ENCODE data around the gene TUBGCP3. TPM values are rescaled to one million over a fixed set of nuclear protein-coding genes. Genes with fewer than 3 reads are reported as not detected.

The TUBGCP3 gene
- total RNA-seq, 1 experiment from 2014 or later = 13.7 TPM

GRCh38 chr13:112448621-112449544, 139.1 kb downstream of the TUBGCP3 start:
- Mint-ChIP-seq H3K27ac (ENCODE audit: unreplicated experiment) (no peak overlapping the region), H3K27me3 (ENCODE audit: unreplicated experiment) (peaks cover 32% of the 10 kb centered on the region), H3K4me1 (ENCODE audit: low read depth, unreplicated experiment) (no peaks in the 10 kb centered on the region), H3K9me3 (ENCODE audit: low read depth, unreplicated experiment) (no peaks in the 10 kb centered on the region), H3K4me3 (ENCODE audit: low read depth, unreplicated experiment) (no peak overlapping the region), H3K36me3 (ENCODE audit: insufficient read depth, unreplicated experiment) (no peaks in the 10 kb centered on the region)
- intact Hi-C loops (cut with micrococcal nuclease; ENCODE audit: unreplicated experiment) = no loop called here
- CTCF ChIA-PET = no interaction called here
- DNase-seq = no peak
- no TSS peak for BruUV-seq (replicated peaks)
- TF ChIP-seq, protein P1, sequence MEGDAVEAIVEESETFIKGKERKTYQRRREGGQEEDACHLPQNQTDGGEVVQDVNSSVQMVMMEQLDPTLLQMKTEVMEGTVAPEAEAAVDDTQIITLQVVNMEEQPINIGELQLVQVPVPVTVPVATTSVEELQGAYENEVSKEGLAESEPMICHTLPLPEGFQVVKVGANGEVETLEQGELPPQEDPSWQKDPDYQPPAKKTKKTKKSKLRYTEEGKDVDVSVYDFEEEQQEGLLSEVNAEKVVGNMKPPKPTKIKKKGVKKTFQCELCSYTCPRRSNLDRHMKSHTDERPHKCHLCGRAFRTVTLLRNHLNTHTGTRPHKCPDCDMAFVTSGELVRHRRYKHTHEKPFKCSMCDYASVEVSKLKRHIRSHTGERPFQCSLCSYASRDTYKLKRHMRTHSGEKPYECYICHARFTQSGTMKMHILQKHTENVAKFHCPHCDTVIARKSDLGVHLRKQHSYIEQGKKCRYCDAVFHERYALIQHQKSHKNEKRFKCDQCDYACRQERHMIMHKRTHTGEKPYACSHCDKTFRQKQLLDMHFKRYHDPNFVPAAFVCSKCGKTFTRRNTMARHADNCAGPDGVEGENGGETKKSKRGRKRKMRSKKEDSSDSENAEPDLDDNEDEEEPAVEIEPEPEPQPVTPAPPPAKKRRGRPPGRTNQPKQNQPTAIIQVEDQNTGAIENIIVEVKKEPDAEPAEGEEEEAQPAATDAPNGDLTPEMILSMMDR (IDR thresholded peaks at IDR 0.05; ENCODE audit: unreplicated experiment) = no peak

DNA sequence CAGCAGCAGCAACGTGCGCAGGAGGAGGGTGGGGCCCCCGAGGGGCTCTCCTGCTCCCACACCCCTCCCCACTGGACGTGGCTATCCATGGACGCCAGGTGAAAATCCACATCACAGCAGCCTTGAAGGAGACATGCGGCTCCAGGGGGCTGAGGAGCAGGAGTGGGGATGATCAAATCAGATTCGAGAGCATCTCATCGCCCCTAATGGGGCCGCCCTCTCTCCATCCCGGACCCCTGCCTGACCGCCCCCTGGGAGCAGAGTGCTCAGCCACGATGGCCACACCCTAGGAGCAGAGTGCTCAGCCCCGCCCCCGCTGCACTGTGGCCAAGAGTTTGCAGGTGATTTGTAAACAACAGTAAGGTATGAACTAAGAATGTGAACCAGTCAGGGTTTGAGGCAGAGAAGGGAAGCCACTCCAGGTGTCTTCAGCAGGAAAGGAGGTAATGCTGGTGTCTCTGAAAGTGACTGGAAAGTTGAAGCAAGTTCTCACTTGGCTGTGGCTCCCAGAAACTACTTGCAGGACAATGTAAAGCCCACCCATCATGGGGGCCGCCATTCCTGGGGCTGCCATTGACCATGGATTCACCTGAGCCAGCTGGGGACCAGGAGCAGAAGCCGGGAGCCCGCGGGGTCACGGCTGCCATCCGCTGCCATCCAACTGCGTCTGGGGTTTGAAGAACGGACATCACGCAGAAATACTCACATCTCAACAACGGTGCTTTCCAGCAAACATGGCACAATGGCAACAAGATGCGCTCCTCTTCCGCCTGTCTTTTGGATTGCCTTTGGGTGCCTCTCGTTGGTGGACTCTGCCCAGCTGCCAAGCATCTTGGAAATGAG, 140.0 kb downstream of the TUBGCP3 start:
- TF ChIP-seq, protein P1 (IDR thresholded peaks at IDR 0.05; ENCODE audit: unreplicated experiment) = no peak
- DNase-seq = no peak
- no peaks in the 10 kb centered on the region for H3K9me3 Mint-ChIP-seq (ENCODE audit: low read depth, unreplicated experiment)
- H3K27me3 Mint-ChIP-seq (ENCODE audit: unreplicated experiment) = peaks cover 32% of the 10 kb centered on the region
- CTCF ChIA-PET = no interaction called here
- intact Hi-C loops (cut with micrococcal nuclease; ENCODE audit: unreplicated experiment) = no loop called here
- H3K4me1 Mint-ChIP-seq (ENCODE audit: low read depth, unreplicated experiment) = no peaks in the 10 kb centered on the region
- no peaks in the 10 kb centered on the region for H3K36me3 Mint-ChIP-seq (ENCODE audit: insufficient read depth, unreplicated experiment)
- no peak overlapping the region for H3K4me3 Mint-ChIP-seq (ENCODE audit: low read depth, unreplicated experiment)
- H3K27ac Mint-ChIP-seq (ENCODE audit: unreplicated experiment) = no peak overlapping the region
- no TSS peak for BruUV-seq (replicated peaks)

DNA sequence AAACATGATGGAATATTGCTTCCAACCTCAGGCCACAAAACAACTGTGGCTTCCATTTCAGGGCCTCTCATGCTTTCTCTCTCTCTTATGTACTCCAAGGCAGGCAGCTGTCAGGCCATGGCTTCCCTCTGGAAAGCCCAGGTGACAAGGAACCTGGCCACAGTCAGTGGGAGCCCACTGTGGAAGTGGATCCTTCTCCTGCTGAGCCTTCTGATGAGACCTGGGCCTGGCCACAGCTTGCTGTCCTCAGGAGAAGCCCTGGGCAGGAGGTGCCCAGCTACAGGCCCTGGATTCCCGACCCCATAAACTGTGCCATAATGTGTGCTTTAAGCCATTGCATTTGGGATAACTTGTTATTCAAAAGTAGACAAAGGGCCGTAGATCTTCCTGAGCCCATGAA, 140.6 kb downstream of the TUBGCP3 start:
- CTCF ChIA-PET = no interaction called here
- peaks cover 32% of the 10 kb centered on the region for H3K27me3 Mint-ChIP-seq (ENCODE audit: unreplicated experiment)
- H3K4me3 Mint-ChIP-seq (ENCODE audit: low read depth, unreplicated experiment) = no peak overlapping the region
- intact Hi-C loops (cut with micrococcal nuclease; ENCODE audit: unreplicated experiment) = no loop called here
- no peaks in the 10 kb centered on the region for H3K4me1 Mint-ChIP-seq (ENCODE audit: low read depth, unreplicated experiment)
- BruUV-seq (replicated peaks) = no TSS peak
- DNase-seq = no peak
- TF ChIP-seq, protein P1 (IDR thresholded peaks at IDR 0.05; ENCODE audit: unreplicated experiment) = no peak
- no peak overlapping the region for H3K27ac Mint-ChIP-seq (ENCODE audit: unreplicated experiment)
- H3K9me3 Mint-ChIP-seq (ENCODE audit: low read depth, unreplicated experiment) = no peaks in the 10 kb centered on the region
- H3K36me3 Mint-ChIP-seq (ENCODE audit: insufficient read depth, unreplicated experiment) = no peaks in the 10 kb centered on the region

DNA sequence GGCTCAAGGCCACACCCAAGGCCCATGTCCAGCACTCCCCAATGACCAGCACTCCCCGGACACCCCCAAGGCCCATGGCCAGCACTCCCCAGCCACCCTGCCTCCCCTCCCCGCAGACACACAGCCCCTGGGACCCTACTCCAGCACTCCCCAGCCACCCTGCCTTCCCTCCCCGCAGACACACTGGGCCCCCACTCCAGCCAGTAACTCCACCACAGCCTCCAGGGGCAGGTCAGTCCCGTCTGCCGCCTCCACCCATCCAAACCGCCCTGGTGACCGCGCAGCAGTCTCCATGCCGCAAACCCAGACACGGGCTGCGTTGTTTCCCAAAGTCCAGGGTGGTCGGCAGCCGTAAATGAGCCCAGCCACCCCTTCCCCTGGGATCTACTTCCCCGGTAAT, 141.1 kb downstream of the TUBGCP3 start:
- Mint-ChIP-seq H3K4me1 (ENCODE audit: low read depth, unreplicated experiment) (no peaks in the 10 kb centered on the region), H3K36me3 (ENCODE audit: insufficient read depth, unreplicated experiment) (no peaks in the 10 kb centered on the region), H3K9me3 (ENCODE audit: low read depth, unreplicated experiment) (no peaks in the 10 kb centered on the region), H3K27ac (ENCODE audit: unreplicated experiment) (no peak overlapping the region), H3K27me3 (ENCODE audit: unreplicated experiment) (peaks cover 32% of the 10 kb centered on the region), H3K4me3 (ENCODE audit: low read depth, unreplicated experiment) (no peak overlapping the region)
- CTCF ChIA-PET = no interaction called here
- intact Hi-C loops (cut with micrococcal nuclease; ENCODE audit: unreplicated experiment) = no loop called here
- TF ChIP-seq, protein P1 (IDR thresholded peaks at IDR 0.05; ENCODE audit: unreplicated experiment) = no peak
- no peak for DNase-seq
- no TSS peak for BruUV-seq (replicated peaks)
